Stimulated activated CD8-positive, alpha-beta memory T cell treated with anti-CD3 and anti-CD28 coated beads, Interleukin-15, amount 100 ng/mL, for 4 hours (primary cell): ENCODE measurements around the gene SLC13A1.
"Not testable (repeated sequence)": the region's sequence is repeated elsewhere in the genome, so short reads cannot be mapped to it uniquely, and the experiment has no call there.

Source experiments
- DNase-seq, 2 donors: peaks; one replicate each; pipeline ENCODE4 v3.0.0-alpha.2; 2020; ENCODE audit warnings: low read depth in 2 of 2

The SLC13A1 gene

GRCh38 chr7:123199883-123200282 lies at the start of gene SLC13A1:
TSS of gene SLC13A1 (minus strand) at chr7:123199969. CDS start at chr7:123199946, 23 bp downstream.
- no peak for DNase-seq

GRCh38 chr7:123244768-123245167 lies 45.0 kb upstream of the SLC13A1 start:
- DNase-seq: no peak

- no peak for DNase-seq
Observed at GRCh38 chr7:123242467-123243092, 42.8 kb upstream of the SLC13A1 start.

- no peak for DNase-seq
Observed at GRCh38 chr7:123241809-123242208, 42.0 kb upstream of the SLC13A1 start.

- DNase-seq: no peak
Observed at GRCh38 chr7:123231021-123232000, 31.5 kb upstream of the SLC13A1 start.

- DNase-seq: no peak
Observed at GRCh38 chr7:123230603-123231002, 30.8 kb upstream of the SLC13A1 start.

GRCh38 chr7:123230147-123230546 lies 30.4 kb upstream of the SLC13A1 start:
- DNase-seq: no peak

GRCh38 chr7:123229426-123229825 lies 29.7 kb upstream of the SLC13A1 start:
- DNase-seq: no peak

GRCh38 chr7:123227666-123228065 lies 27.9 kb upstream of the SLC13A1 start:
- not testable (repeated sequence) for DNase-seq

GRCh38 chr7:123220396-123220795 lies 20.6 kb upstream of the SLC13A1 start:
- DNase-seq: no peak

- no peak for DNase-seq
Observed at GRCh38 chr7:123218866-123219265, 19.1 kb upstream of the SLC13A1 start.

GRCh38 chr7:123216825-123217224 lies 17.1 kb upstream of the SLC13A1 start:
- no peak for DNase-seq

GRCh38 chr7:123215350-123215749 lies 15.6 kb upstream of the SLC13A1 start:
- no peak for DNase-seq

- no peak for DNase-seq
Observed at GRCh38 chr7:123211545-123211944, 11.8 kb upstream of the SLC13A1 start.

GRCh38 chr7:123210986-123211385 lies 11.2 kb upstream of the SLC13A1 start:
- no peak for DNase-seq

- no peak for DNase-seq
Observed at GRCh38 chr7:123209786-123210185, 10.0 kb upstream of the SLC13A1 start.

- no peak for DNase-seq
Observed at GRCh38 chr7:123208793-123209192, 9.0 kb upstream of the SLC13A1 start.

GRCh38 chr7:123204206-123204835 lies 4.6 kb upstream of the SLC13A1 start:
- no peak for DNase-seq

GRCh38 chr7:123201901-123202300 lies 2.1 kb upstream of the SLC13A1 start:
- DNase-seq: no peak

GRCh38 chr7:123198668-123199652 lies 809 bp downstream of the SLC13A1 start:
- no peak for DNase-seq

- DNase-seq: no peak
Observed at GRCh38 chr7:123198111-123198510, 1.7 kb downstream of the SLC13A1 start.
